DMS153 treated with DMSO at 0.1 percent for 48 hours (cell line): ENCODE data around the gene LONRF2.

Experiments used
- DNase-seq: peaks from one replicate; lab custom pipeline; 2025; ENCODE audit not compliant: unreplicated experiment; lab: John Stamatoyannopoulos, UW

Gene LONRF2

GRCh38 chr2:100301881-100302584, 20.3 kb downstream of the LONRF2 start:
- no peak for DNase-seq

- DNase-seq: no peak
These were observed 22.8 kb downstream of the LONRF2 start for GRCh38 chr2:100299548-100299947.

GRCh38 chr2:100297511-100297910, 24.8 kb downstream of the LONRF2 start:
- no peak for DNase-seq

GRCh38 chr2:100294162-100294497, 28.2 kb downstream of the LONRF2 start:
- DNase-seq: no peak

GRCh38 chr2:100293341-100294161, 28.8 kb downstream of the LONRF2 start:
- no peak for DNase-seq

GRCh38 chr2:100292022-100292580, 30.2 kb downstream of the LONRF2 start:
- DNase-seq: peak; percentile 9

GRCh38 chr2:100291152-100291970, 30.9 kb downstream of the LONRF2 start:
- peak; percentile 21 for DNase-seq

- DNase-seq: no peak
These were observed 31.6 kb downstream of the LONRF2 start for GRCh38 chr2:100290718-100291151.

GRCh38 chr2:100289020-100289419, 33.3 kb downstream of the LONRF2 start:
- DNase-seq: no peak

GRCh38 chr2:100286318-100286717, 36.0 kb downstream of the LONRF2 start:
- DNase-seq: no peak

- DNase-seq: no peak
These were observed 36.6 kb downstream of the LONRF2 start for GRCh38 chr2:100285691-100286090.

GRCh38 chr2:100285011-100285410, 37.3 kb downstream of the LONRF2 start:
- no peak for DNase-seq

GRCh38 chr2:100283724-100284501, 38.4 kb downstream of the LONRF2 start:
- DNase-seq: no peak

GRCh38 chr2:100281521-100282438, 40.5 kb downstream of the LONRF2 start:
- no peak for DNase-seq

GRCh38 chr2:100279586-100280534, 42.4 kb downstream of the LONRF2 start:
- no peak for DNase-seq

- DNase-seq: no peak
These were observed 43.3 kb downstream of the LONRF2 start for GRCh38 chr2:100278986-100279385.

- DNase-seq: no peak
These were observed 43.8 kb downstream of the LONRF2 start for GRCh38 chr2:100278501-100278900.

GRCh38 chr2:100277540-100278207, 44.6 kb downstream of the LONRF2 start:
- DNase-seq: no peak
